GM12878 (cell line): ENCODE data around the gene PHKB. TPM values are rescaled to one million over a fixed set of nuclear protein-coding genes. Genes with fewer than 3 reads are reported as not detected.
"Not testable (repeated sequence)": the region's sequence is repeated elsewhere in the genome, so short reads cannot be mapped to it uniquely, and the experiment has no call there.

Experiments
- ATAC-seq: fragments of 200-7000 bp; cut with Tn5 transposase; 3 replicates; pipeline ENCODE4 v1.9.1; 2020; ENCODE audit warnings: mild to moderate bottlenecking, moderate library complexity
- BruUV-seq: library from RNA; stranded (reverse); fragments of 400-500 nt; replicated peaks from 2 replicates; lab custom pipeline; 2021; lab: Mats Ljungman, UMichigan
- CTCF ChIA-PET: fragments of 300-600 bp; sonication (Branson Sonifier 250); formaldehyde crosslinking; extraction: SDS; loops from one replicate; lab custom pipeline; 2021; ENCODE audit warnings: inconsistent platforms; lab: Yijun Ruan, JAX
- POLR2A ChIA-PET: fragments of 350-600 bp; formaldehyde crosslinking; extraction: SDS; loops from one replicate; lab custom pipeline; 2021; ENCODE audit warnings: inconsistent platforms; lab: Charles Lee
- RAD21 ChIA-PET: fragments of 300-600 bp; sonication (Branson Sonifier 250); formaldehyde crosslinking; loops from one replicate; lab custom pipeline; 2023; ENCODE audit warnings: antibody characterized with exemption; ENCODE audit not compliant: unreplicated experiment; lab: Charles Lee
- SMC1A ChIA-PET: fragments of 300-600 bp; sonication (Branson Sonifier 250); formaldehyde crosslinking; loops from one replicate; lab custom pipeline; 2023; ENCODE audit not compliant: unreplicated experiment, uncharacterized antibody; lab: Charles Lee
- DNase-seq: peaks from one replicate; pipeline ENCODE4 v3.0.0-alpha.2; 2011; ENCODE audit warnings: low read depth, low spot score
- FAIRE-seq: peaks from 3 replicates; lab custom pipeline; 2011; peaks lifted over from hg19 to GRCh38; lab: Jason Lieb, UNC
- H2AFZ ChIP-seq: 2 replicates; pipeline ENCODE4 v1.6.0; 2011; ENCODE audit warnings: low read depth, low read length, control low read depth; ENCODE audit not compliant: control insufficient read depth
- H3K27ac ChIP-seq: 2 replicates; pipeline ENCODE4 v1.5.1; 2011; ENCODE audit warnings: control low read depth; ENCODE audit not compliant: control insufficient read depth, insufficient read depth
- H3K27me3 ChIP-seq, 2 experiments: replicated peaks in 1 of 2; 2 replicates each; pipeline versions ENCODE4 v1.6.0 to v1.6.1; 2011; ENCODE audit warnings: low read length in 1 of 2; ENCODE audit not compliant: control insufficient read depth in 2 of 2, insufficient read depth in 2 of 2
- H3K36me3 ChIP-seq, 2 experiments: 2 replicates each; pipeline ENCODE4 v1.5.1; 2011; ENCODE audit warnings: low read length in 1 of 2; ENCODE audit not compliant: control insufficient read depth in 2 of 2, insufficient read depth in 2 of 2
- H3K4me1 ChIP-seq: 2 replicates; pipeline ENCODE4 v1.6.1; 2011; ENCODE audit warnings: mild to moderate bottlenecking, low read length, moderate library complexity, mixed read lengths; ENCODE audit not compliant: control insufficient read depth, insufficient read depth
- H3K4me2 ChIP-seq: 2 replicates; pipeline ENCODE4 v1.6.0; 2011; ENCODE audit warnings: control low read depth; ENCODE audit not compliant: control insufficient read depth, insufficient read depth
- H3K4me3 ChIP-seq: fragments of 200-600 bp; sonication (generic); 2 replicates; pipeline ENCODE4 v1.5.1; 2016
- H3K79me2 ChIP-seq: 2 replicates; pipeline ENCODE4 v1.6.0; 2011; ENCODE audit warnings: low read length; ENCODE audit not compliant: control insufficient read depth, insufficient read depth
- H3K9ac ChIP-seq: 2 replicates; pipeline ENCODE4 v1.8.0; 2011; ENCODE audit warnings: low read length, control low read depth, mixed read lengths; ENCODE audit not compliant: control insufficient read depth, insufficient read depth
- H3K9me3 ChIP-seq: replicated peaks from 3 replicates; pipeline ENCODE4 v1.5.1; 2011; ENCODE audit warnings: mild to moderate bottlenecking, low read length; ENCODE audit not compliant: control insufficient read depth, insufficient read depth
- H4K20me1 ChIP-seq: 2 replicates; pipeline ENCODE4 v1.6.0; 2011; ENCODE audit not compliant: control insufficient read depth, insufficient read depth
- MEF2A ChIP-seq: IDR thresholded peaks from 2 replicates; pipeline ENCODE4 v1.6.1; 2011; ENCODE audit warnings: low read depth, mild to moderate bottlenecking, low read length, moderate library complexity; ENCODE audit not compliant: insufficient read depth
- MYB ChIP-seq: fragments of 150-350 bp; IDR thresholded peaks from 2 replicates; pipeline ENCODE4 v1.6.1; 2014; ENCODE audit warnings: mild to moderate bottlenecking, low read depth, low read length, borderline replicate concordance
- POLR2AphosphoS5 ChIP-seq: IDR thresholded peaks from 2 replicates; pipeline ENCODE4 v1.6.1; 2011; ENCODE audit warnings: mild to moderate bottlenecking, low read length, inconsistent platforms
- RAD51 ChIP-seq: fragments of 450-650 bp; IDR thresholded peaks from 2 replicates; pipeline ENCODE4 v1.6.1; 2016; ENCODE audit warnings: moderate library complexity, mild to moderate bottlenecking, inconsistent platforms
- WGBS: methylation state at CpG from one replicate; pipeline ENCODE4 v1.1.6; 2016; ENCODE audit warnings: low lambda C conversion rate; ENCODE audit not compliant: insufficient replicate concordance, insufficient coverage; ENCODE audit errors: missing lambda C conversion rate; 5-methylcytosine and 5-hydroxymethylcytosine counted together
- in situ Hi-C: fragments of 300-500 bp; cut with MboI; formaldehyde crosslinking; loops from 9 replicates; pipeline ENCODE4 v1.14.3; 2018; ENCODE audit warnings: mixed read lengths
- intact Hi-C: fragments of 100-400 bp; cut with micrococcal nuclease; formaldehyde crosslinking; loops from one replicate; pipeline ENCODE4 v1.14.2; 2022; ENCODE audit not compliant: unreplicated experiment
- polyA plus RNA-seq, 11 experiments: library from polyadenylated mRNA; depleted of rRNA in 4 of 11; unstranded in 6 of 11; stranded (reverse) in 5 of 11; fragments of >200 nt; fragmentation: Nextera tagmentation in 4 of 11; fragmentation: Illumina TruSeq in 1 of 11; extraction: Ambion mirVana in 4 of 11; extraction: Trizol in 1 of 11; gene quantifications; 1 replicate in 1 of 11; 2 replicates in 10 of 11; pipeline versions ENCODE4 v1.2.1 to v1.2.3, GENCODE V29; 2011 to 2016; ENCODE audit warnings: inconsistent platforms in 2 of 11, missing spikeins in 2 of 11, low read depth in 1 of 11
- total RNA-seq, 4 experiments: library from RNA; depleted of rRNA in 3 of 4; stranded (reverse); fragments of >200 nt in 3 of 4; fragmentation: Illumina TruSeq in 1 of 4; extraction: Trizol in 1 of 4; gene quantifications; 2 replicates each; pipeline versions ENCODE4 v1.2.1 to v1.2.3, GENCODE V29; 2013 to 2021

The PHKB gene
- total and polyA plus RNA-seq, 10 of the 15 experiments (the other 5 are each of a cell fraction or from before 2014, with no cell fraction given), result 14.2 to 65.6 (median 37.0) TPM

DNA sequence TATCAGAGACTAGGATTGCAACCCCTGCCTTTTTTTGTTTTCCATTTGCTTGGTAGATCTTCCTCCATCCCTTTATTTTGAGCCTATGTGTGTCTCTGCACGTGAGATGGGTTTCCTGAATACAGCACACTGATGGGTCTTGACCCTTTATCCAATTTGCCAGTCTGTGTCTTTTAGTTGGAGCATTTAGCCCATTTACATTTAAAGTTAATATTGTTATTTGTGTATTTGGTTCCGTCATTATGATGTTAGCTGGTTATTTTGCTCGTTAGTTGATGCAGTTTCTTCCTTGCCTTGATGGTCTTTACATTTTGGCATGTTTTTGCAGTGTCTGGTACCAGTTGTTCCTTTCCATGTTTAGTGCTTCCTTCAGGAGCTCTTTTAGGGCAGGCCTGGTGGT, 220.4 kb downstream of the PHKB start:
- in situ Hi-C loops, BruUV-seq, H3K9ac ChIP-seq, DNase-seq, H3K4me3 ChIP-seq, H3K79me2 ChIP-seq, H3K4me1 ChIP-seq, H2AFZ ChIP-seq, FAIRE-seq, H3K27me3 ChIP-seq, ATAC-seq, CTCF ChIA-PET, intact Hi-C loops, POLR2A ChIA-PET, H3K9me3 ChIP-seq, H3K27ac ChIP-seq, H3K4me2 ChIP-seq, H3K36me3 ChIP-seq, H4K20me1 ChIP-seq, RAD21 ChIA-PET: not testable (repeated sequence)
- SMC1A ChIA-PET, result interaction anchor here (0.7 kb wide), 1 partner anchor 173 kb away, joined by 3 read pairs; no protein-coding TSS in a partner anchor
- 94% methylated on average over 3 of the region's 3 CpGs for WGBS

DNA sequence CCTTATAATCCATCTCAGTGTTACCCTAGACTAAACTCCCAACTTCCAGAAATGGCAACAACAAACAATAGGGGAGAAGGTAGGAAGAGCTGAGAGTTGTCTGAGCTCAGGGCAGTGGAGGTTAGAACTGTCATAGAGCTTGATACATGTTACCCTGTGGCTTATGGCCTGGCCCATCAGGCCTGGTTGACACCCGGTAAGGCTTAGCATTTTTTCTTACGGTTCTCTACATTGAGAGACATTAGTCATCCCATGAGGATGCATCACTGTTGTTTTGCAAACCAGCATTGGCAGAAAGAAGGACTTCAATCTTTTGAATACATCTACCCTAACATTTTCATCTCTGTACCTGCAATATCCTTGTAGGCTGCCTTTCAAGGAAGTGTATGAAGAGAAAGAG, 226.6 kb downstream of the PHKB start:
- Histone ChIP-seq H3K9ac (no peak overlapping the region), H3K4me3 (no peak overlapping the region), H3K4me2 (no peak overlapping the region), H3K9me3 (no peaks in the 10 kb centered on the region), H4K20me1 (no peaks in the 10 kb centered on the region), H2AFZ (no peak overlapping the region), H3K27ac (no peak overlapping the region), H3K79me2 (no peaks in the 10 kb centered on the region), H3K4me1 (no peaks in the 10 kb centered on the region), H3K36me3 (peaks cover 0 to 9% of the 10 kb centered on the region in 2 experiments; a peak in 2 of 4 replicates), H3K27me3 (no peaks in the 10 kb centered on the region)
- DNase-seq, result no peak
- CTCF ChIA-PET, result no interaction called here
- POLR2A ChIA-PET, result no interaction called here
- SMC1A ChIA-PET, result no interaction called here
- BruUV-seq, result no TSS peak
- RAD21 ChIA-PET, result no interaction called here
- intact Hi-C loops, result no loop called here
- 58% methylated on average over 2 of the region's 2 CpGs for WGBS
- FAIRE-seq, result no peak
- no peak for TF ChIP-seq MYB
- no peak for TF ChIP-seq RAD51
- no peak for TF ChIP-seq MEF2A
- no peak for TF ChIP-seq POLR2AphosphoS5
- ATAC-seq, result no peak
- in situ Hi-C loops, result no loop called here
